GM21423 (cell line): ENCODE results near the gene RBMX.

Experiments used
- ATAC-seq: cut with Tn5 transposase; IDR thresholded peaks from one replicate; pipeline ENCODE4 v1.9.1; 2021; ENCODE audit warnings: mild to moderate bottlenecking, moderate library complexity; ENCODE audit not compliant: unreplicated experiment

The RBMX gene

DNA sequence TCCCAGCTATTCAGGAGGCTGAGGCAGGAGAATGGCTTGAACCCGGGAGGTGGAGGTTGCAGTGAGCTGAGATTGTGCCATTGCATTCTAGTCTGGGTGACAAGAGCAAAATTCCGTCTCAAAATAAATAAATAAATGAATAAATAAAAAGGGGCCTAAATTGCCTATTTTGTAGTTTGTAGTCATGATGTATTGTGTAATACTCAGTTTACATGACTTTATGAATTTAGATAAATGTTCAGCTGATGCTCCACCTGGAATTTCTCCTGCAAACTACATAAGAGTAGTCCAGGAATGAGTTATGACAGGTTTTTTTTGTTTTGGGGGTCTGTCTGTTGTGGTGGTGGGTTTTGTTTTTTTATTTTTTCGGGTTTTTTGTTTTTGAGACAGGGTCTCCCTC is 31.1 kb downstream of the RBMX start:
- ATAC-seq, result no peak

DNA sequence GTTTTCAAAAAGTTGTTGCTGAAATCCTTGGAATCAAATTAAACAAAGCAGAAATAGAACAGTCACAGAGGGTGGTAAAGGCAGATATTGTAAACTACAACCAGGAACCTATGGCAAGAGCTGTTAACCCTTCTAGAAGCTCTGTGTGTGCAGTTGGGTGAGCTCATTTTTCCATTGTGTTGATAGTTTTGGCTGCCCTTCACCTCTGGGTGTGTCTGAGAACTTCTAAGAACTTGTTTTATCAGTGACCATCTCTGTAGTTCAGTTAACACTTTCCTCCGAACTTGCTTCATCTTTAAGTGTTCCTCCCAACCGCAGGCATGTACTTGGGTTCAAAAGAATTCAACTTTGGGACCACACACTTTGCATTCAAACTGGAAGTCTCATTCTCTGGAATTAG is 32.7 kb downstream of the RBMX start:
- ATAC-seq, result no peak

DNA sequence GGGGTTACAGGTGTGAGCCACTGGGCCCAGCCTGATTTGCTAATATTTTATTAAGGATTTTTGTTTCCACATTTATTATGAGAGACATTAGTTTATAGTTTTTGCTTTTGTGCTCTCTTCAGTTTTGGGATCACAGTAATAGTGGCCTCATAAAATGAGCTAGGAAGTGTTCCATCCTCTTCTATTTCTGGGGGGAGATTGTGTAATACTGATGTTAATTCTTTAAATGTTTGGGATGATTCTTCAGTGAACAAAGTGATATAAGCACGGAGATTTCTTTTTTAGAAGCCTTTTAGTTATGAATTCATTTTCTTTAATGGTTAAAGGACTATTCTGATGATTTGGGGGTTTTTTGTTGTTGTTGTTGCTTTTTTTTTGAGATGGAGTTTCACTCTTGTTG is 41.3 kb downstream of the RBMX start:
- no peak for ATAC-seq

DNA sequence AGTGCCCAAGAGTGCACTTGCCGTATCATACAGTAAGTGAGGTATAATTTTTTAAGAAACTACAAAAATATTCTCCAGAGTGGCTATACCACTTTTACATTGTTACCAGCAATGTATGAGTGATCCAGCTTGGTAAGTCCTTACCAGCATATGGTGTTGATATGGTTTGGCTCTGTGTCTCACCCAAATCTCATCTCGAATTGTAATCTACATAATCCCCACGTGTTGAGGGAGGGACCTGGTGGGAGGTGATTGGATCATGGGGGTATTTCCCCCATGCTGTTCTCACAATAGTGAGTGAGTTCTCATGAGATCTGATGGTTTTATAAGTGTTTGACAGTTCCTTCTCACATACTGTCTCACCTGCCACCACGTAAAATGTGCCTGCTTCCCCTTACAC is 44.8 kb downstream of the RBMX start:
- no peak for ATAC-seq

DNA sequence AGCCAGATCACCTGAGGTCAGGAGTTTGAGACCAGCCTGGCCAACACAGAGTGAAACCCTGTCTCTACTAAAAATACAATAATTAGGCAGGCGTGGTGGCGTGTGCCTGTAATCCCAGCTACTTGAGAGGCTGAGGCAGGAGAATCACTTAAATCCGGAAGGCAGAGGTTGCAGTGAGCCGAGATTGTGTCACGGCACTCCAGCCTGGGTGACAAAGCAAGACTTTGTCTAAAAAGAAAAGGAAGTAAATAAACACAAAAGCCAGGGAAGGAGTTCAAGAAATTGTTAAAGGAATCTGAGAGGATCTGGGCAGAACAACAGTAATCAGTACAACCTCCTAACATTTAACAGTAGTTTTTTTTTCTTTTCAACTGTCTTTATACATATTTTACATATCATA is 51.1 kb downstream of the RBMX start:
- ATAC-seq, result no peak

DNA sequence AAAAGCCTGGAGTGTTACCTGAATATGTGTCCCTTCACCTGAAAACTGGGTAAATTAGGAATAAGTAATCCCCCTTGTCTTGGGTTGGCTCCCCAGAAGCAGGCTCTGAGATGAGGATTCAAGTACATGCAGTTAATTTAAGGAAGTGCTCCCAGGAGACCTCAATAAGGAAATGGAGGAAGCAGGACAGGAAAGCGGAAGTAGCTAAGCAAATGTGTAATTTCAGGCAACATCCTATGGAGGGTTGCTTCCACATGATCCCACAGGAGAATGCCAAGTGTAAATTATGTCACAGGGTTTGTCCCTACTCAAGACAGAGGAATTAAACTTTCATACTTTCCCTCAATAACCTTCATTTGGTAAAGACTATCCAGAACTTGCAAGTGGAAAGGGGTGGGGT is 51.7 kb downstream of the RBMX start:
- no peak for ATAC-seq

DNA sequence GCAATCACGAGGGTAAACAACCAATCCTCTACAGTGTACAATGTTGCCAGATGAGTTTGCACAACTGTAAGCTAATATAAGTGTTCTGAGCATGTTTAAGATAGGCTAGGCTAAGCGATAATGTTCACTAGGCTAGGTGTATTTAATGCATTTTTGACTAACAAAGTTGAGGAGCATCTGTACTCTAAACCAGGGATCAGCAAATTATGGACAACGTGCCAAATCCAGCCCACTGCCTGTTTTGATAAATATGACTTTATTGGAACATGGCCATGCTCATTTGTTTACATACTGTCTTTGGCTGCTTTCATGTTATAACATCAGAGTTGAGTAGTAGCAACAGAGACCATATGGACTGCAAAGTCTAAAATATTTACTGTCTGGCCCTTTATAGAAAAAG is 53.5 kb downstream of the RBMX start:
- ATAC-seq, result no peak

DNA sequence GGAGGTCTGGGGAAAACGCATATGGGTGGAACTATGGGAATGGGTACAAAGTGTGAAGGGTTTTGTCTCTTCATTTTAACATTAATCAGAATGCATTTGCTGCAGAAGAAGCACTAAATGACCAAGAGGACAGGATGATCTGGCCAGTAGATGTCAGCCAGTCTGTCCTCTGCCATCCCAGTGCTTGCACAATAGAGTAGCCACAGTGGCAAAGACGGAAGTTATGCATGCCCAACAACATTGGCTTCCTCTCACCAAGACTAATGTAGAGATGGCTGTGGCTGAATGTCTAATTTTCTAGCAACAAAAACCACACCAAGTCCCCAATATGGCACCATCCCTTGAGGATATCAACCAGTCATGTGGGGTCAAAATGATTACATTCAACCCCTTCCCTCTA is 54.8 kb downstream of the RBMX start:
- ATAC-seq, result no peak
